HepG2 (cell line): ENCODE data around the gene STK24. TPM values are rescaled to one million over a fixed set of nuclear protein-coding genes. Genes with fewer than 3 reads are reported as not detected.
A peak's percentile ranks its signal among the peaks of the same experiment; 100 is the strongest.

ENCODE experiments used
- AGO1 ChIP-seq: fragments of 200-400 bp; formaldehyde crosslinking; IDR thresholded peaks from 2 replicates; pipeline ENCODE4 v1.6.1; 2017; ENCODE audit warnings: mild to moderate bottlenecking, low read depth, low read length, moderate library complexity; ENCODE audit not compliant: poor library complexity, severe bottlenecking
- CENPX ChIP-seq: sonication (generic); formaldehyde crosslinking; IDR thresholded peaks from 2 replicates; pipeline ENCODE4 v1.9.0; 2021; ENCODE audit warnings: mild to moderate bottlenecking, missing genetic modification reagents, moderate library complexity
- HMG20A ChIP-seq: IDR thresholded peaks from 2 replicates; pipeline ENCODE4 v1.6.1; 2016; ENCODE audit warnings: borderline replicate concordance
- KDM2A ChIP-seq: sonication (generic); formaldehyde crosslinking; IDR thresholded peaks from 2 replicates; pipeline ENCODE4 v1.4.0; 2020; ENCODE audit warnings: low read depth, missing genetic modification reagents, borderline replicate concordance
- KDM5A ChIP-seq: fragments of 200-600 bp; sonication (generic); IDR thresholded peaks from 2 replicates; pipeline ENCODE4 v1.7.0; 2018; ENCODE audit warnings: antibody characterized with exemption, mild to moderate bottlenecking, low read length, borderline replicate concordance
- KLF9 ChIP-seq: IDR thresholded peaks from 2 replicates; pipeline ENCODE4 v1.6.1; 2016; ENCODE audit warnings: low read depth
- NFKB2 ChIP-seq: sonication (generic); formaldehyde crosslinking; IDR thresholded peaks from 2 replicates; pipeline ENCODE4 v1.4.0; 2020; ENCODE audit warnings: missing genetic modification reagents, borderline replicate concordance
- PHF5A ChIP-seq: IDR thresholded peaks from one replicate; pipeline ENCODE4 v1.6.1; 2018; ENCODE audit warnings: low read depth, missing genetic modification reagents; ENCODE audit not compliant: unreplicated experiment
- ZKSCAN8 ChIP-seq: IDR thresholded peaks from 2 replicates; pipeline ENCODE4 v1.6.1; 2016; ENCODE audit warnings: borderline replicate concordance, missing genetic modification reagents, missing compliant biosample characterization
- ZNF550 ChIP-seq: sonication (generic); formaldehyde crosslinking; IDR thresholded peaks from 2 replicates; pipeline ENCODE4 v1.4.0; 2020; ENCODE audit warnings: mild to moderate bottlenecking, missing genetic modification reagents, borderline replicate concordance
- ZNF850 ChIP-seq: sonication (generic); formaldehyde crosslinking; conservative IDR thresholded peaks from 2 replicates; pipeline ENCODE4 v1.9.0; 2021; ENCODE audit warnings: mild to moderate bottlenecking, missing genetic modification reagents
- polyA plus RNA-seq, 8 experiments: library from polyadenylated mRNA; depleted of rRNA in 3 of 8; stranded (reverse) in 7 of 8; unstranded in 1 of 8; fragments of >200 nt; fragmentation: Illumina TruSeq in 4 of 8; extraction: Trizol in 4 of 8; gene quantifications; 2 replicates each; pipeline versions ENCODE4 v1.2.1 to v1.2.3, GENCODE V29; 2011 to 2016; ENCODE audit warnings: low read depth in 4 of 8, missing spikeins in 1 of 8, mixed read lengths in 1 of 8; ENCODE audit not compliant: insufficient read depth in 1 of 8
- total RNA-seq, 5 experiments: library from RNA; depleted of rRNA; stranded (reverse); fragments of >200 nt; fragmentation: Illumina TruSeq; extraction: Trizol; gene quantifications; 2 replicates each; pipeline ENCODE4 v1.2.3, GENCODE V29; 2016; ENCODE audit warnings: low read depth in 1 of 5
- TF ChIP-seq, protein P1 (sequence below), 2 experiments: IDR thresholded peaks; 2 replicates each; pipeline ENCODE4 v1.6.1; 2011 to 2012; ENCODE audit warnings: low read length in 2 of 2, borderline replicate concordance in 1 of 2, low read depth in 1 of 2, mild to moderate bottlenecking in 1 of 2, moderate library complexity in 1 of 2
- TF ChIP-seq, protein P2 (sequence below): sonication (generic); formaldehyde crosslinking; conservative IDR thresholded peaks from 2 replicates; pipeline ENCODE4 v1.4.0; 2020; ENCODE audit warnings: missing genetic modification reagents
- TF ChIP-seq, protein P3 (sequence below): sonication (generic); formaldehyde crosslinking; IDR thresholded peaks from 2 replicates; pipeline ENCODE4 v1.4.0; 2020; ENCODE audit warnings: missing genetic modification reagents, low read depth, mild to moderate bottlenecking, borderline replicate concordance

STK24 gene
- total and polyA plus RNA-seq, 2 of the 13 experiments (the other 11 are each of a cell fraction or from before 2014, with no cell fraction given), result 51.3 to 73.0 TPM

- peak; percentile 81 for TF ChIP-seq AGO1
- TF ChIP-seq ZKSCAN8, result no peak
- TF ChIP-seq, protein P1, sequence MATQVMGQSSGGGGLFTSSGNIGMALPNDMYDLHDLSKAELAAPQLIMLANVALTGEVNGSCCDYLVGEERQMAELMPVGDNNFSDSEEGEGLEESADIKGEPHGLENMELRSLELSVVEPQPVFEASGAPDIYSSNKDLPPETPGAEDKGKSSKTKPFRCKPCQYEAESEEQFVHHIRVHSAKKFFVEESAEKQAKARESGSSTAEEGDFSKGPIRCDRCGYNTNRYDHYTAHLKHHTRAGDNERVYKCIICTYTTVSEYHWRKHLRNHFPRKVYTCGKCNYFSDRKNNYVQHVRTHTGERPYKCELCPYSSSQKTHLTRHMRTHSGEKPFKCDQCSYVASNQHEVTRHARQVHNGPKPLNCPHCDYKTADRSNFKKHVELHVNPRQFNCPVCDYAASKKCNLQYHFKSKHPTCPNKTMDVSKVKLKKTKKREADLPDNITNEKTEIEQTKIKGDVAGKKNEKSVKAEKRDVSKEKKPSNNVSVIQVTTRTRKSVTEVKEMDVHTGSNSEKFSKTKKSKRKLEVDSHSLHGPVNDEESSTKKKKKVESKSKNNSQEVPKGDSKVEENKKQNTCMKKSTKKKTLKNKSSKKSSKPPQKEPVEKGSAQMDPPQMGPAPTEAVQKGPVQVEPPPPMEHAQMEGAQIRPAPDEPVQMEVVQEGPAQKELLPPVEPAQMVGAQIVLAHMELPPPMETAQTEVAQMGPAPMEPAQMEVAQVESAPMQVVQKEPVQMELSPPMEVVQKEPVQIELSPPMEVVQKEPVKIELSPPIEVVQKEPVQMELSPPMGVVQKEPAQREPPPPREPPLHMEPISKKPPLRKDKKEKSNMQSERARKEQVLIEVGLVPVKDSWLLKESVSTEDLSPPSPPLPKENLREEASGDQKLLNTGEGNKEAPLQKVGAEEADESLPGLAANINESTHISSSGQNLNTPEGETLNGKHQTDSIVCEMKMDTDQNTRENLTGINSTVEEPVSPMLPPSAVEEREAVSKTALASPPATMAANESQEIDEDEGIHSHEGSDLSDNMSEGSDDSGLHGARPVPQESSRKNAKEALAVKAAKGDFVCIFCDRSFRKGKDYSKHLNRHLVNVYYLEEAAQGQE (IDR thresholded peaks at IDR 0.05; ENCODE audit: borderline replicate concordance in 1 of 2, low read depth in 1 of 2, low read length in 2 of 2), result no peak
- TF ChIP-seq ZNF850 (CRISPR knock-in tag), result no peak
- TF ChIP-seq HMG20A (CRISPR knock-in tag), result no peak
- no peak for TF ChIP-seq KDM5A
- TF ChIP-seq CENPX, result no peak
- 0 out of 2 replicates have a peak, but pooled peaks have one; percentile 16 for TF ChIP-seq KDM2A (CRISPR knock-in tag)
- no peak for TF ChIP-seq ZNF550 (CRISPR knock-in tag)
- peak; percentile 55 for TF ChIP-seq PHF5A
- TF ChIP-seq KLF9 (CRISPR knock-in tag), result no peak
- TF ChIP-seq, protein P2, sequence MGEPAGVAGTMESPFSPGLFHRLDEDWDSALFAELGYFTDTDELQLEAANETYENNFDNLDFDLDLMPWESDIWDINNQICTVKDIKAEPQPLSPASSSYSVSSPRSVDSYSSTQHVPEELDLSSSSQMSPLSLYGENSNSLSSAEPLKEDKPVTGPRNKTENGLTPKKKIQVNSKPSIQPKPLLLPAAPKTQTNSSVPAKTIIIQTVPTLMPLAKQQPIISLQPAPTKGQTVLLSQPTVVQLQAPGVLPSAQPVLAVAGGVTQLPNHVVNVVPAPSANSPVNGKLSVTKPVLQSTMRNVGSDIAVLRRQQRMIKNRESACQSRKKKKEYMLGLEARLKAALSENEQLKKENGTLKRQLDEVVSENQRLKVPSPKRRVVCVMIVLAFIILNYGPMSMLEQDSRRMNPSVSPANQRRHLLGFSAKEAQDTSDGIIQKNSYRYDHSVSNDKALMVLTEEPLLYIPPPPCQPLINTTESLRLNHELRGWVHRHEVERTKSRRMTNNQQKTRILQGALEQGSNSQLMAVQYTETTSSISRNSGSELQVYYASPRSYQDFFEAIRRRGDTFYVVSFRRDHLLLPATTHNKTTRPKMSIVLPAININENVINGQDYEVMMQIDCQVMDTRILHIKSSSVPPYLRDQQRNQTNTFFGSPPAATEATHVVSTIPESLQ (CRISPR knock-in tag), result no peak
- TF ChIP-seq, protein P3, sequence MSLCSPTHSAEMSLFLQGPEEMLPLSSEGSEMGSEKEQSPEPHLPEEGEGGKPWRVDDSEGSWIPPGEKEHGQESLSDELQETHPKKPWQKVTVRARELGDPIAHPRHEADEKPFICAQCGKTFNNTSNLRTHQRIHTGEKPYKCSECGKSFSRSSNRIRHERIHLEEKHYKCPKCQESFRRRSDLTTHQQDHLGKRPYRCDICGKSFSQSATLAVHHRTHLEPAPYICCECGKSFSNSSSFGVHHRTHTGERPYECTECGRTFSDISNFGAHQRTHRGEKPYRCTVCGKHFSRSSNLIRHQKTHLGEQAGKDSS (CRISPR knock-in tag), result no peak
- no peak for TF ChIP-seq NFKB2
Observed at GRCh38 chr13:98450539-98451111, 126.3 kb downstream of the STK24 start (continued).
